LNCaP clone FGC (cell line): ENCODE results near the gene ANKRD39.
A peak's percentile ranks its signal among the peaks of the same experiment; 100 is the strongest.
"Not testable (repeated sequence)": the region's sequence is repeated elsewhere in the genome, so short reads cannot be mapped to it uniquely, and the experiment has no call there.

ENCODE experiments used
- DNase-seq: peaks from one replicate; pipeline ENCODE4 v3.0.0-alpha.2; 2011; ENCODE audit warnings: low read depth
- H3K4me3 ChIP-seq: 2 replicates; pipeline ENCODE4 v1.5.1; 2011; ENCODE audit warnings: mild to moderate bottlenecking, low read depth, low read length, control low read depth
- TF ChIP-seq, protein P1 (sequence below): IDR thresholded peaks from 2 replicates; pipeline ENCODE4 v1.5.1; 2012; ENCODE audit warnings: mild to moderate bottlenecking; ENCODE audit not compliant: control insufficient read depth, insufficient read depth; ENCODE audit errors: extremely low read depth

Gene ANKRD39

DNA sequence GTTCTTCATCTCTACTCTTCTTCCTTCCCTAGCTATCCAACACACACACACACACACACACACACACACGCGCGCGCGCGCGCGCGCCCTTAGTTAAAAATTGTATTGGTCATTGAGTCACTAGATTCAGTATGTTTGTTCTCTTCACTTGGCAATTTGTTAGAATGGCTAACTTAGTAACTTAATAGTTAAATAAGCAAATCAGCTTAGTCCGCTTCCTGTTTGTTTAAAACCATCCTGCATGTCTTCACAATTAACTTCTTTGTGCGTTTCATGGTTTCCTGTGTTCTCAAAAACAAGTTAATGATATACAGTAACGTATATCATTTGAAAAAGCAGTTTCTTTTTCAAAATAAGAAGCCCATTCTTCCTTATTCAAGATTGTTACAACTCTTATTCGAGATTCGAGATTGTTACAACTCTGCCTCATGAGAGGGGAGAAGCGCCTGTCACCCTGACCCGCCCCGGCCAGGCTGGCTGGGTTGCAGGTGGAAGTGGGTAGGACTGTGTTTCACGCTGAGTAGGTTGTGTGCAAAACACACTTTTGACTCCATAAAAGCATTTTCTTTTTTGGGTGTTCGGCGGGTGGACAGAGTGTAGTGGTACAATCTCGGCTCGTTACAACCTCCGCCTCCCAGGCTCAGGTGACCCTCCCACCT, 51.2 kb downstream of the ANKRD39 start:
- TF ChIP-seq, protein P1, sequence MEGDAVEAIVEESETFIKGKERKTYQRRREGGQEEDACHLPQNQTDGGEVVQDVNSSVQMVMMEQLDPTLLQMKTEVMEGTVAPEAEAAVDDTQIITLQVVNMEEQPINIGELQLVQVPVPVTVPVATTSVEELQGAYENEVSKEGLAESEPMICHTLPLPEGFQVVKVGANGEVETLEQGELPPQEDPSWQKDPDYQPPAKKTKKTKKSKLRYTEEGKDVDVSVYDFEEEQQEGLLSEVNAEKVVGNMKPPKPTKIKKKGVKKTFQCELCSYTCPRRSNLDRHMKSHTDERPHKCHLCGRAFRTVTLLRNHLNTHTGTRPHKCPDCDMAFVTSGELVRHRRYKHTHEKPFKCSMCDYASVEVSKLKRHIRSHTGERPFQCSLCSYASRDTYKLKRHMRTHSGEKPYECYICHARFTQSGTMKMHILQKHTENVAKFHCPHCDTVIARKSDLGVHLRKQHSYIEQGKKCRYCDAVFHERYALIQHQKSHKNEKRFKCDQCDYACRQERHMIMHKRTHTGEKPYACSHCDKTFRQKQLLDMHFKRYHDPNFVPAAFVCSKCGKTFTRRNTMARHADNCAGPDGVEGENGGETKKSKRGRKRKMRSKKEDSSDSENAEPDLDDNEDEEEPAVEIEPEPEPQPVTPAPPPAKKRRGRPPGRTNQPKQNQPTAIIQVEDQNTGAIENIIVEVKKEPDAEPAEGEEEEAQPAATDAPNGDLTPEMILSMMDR = no peak
- H3K4me3 ChIP-seq = no peak overlapping the region
- DNase-seq = no peak

DNA sequence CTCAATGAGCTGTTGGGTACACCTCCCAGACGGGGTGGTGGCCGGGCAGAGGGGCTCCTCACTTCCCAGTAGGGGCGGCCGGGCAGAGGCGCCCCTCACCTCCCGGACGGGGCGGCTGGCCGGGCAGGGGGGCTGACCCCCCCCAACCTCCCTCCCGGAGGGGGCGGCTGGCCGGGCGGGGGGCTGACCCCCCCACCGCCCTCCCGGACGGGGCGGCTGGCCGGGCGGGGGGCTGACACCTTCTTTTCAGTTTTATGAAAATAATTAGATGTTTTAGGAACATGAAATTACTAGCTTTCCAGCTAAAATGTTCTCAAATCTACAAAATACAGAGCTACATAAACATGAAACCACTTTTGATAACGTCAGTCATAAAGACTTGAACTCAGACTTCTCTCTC, 51.9 kb downstream of the ANKRD39 start:
- H3K4me3 ChIP-seq, DNase-seq: not testable (repeated sequence)

DNA sequence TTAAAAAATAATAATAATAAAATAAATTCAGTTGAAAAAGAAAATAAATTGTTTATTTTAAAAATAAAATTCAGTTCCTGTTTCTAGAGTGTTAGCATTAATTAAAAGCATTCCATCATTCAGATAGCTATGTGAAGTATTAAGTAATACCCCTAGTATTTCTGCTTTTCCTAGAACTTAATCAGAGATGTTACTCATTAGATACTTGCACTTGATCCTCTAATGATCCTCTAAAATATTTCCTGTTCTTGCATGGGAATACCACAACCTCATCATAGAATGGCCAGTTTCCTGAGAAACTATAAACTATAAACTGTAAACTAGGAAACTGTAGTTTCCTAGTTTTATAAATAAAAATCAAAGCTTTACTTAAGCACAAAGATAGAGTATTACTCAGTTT, 52.8 kb downstream of the ANKRD39 start:
- no peak overlapping the region for H3K4me3 ChIP-seq
- DNase-seq = no peak
- TF ChIP-seq, protein P1 = no peak

DNA sequence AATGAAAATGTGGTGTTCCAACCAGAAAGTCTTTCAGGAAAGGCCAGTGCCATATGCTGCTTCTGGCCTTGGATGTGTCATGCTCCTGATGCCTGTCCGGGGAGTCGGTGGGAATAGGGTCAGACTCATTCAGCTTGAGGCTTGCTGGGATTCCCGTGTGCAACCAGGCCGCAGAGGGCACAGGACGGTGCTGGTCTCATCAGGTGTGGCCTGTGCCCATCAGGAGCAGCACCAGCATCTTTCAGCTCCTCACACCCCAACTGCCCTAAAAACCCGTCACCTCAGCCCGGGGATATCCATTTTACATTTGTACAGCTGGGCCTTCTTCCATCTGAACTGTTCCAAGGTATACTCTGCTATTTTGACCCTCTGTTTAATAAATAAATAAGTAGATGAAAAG, 55.1 kb downstream of the ANKRD39 start:
- TF ChIP-seq, protein P1 = no peak
- no peak overlapping the region for H3K4me3 ChIP-seq
- DNase-seq = no peak

DNA sequence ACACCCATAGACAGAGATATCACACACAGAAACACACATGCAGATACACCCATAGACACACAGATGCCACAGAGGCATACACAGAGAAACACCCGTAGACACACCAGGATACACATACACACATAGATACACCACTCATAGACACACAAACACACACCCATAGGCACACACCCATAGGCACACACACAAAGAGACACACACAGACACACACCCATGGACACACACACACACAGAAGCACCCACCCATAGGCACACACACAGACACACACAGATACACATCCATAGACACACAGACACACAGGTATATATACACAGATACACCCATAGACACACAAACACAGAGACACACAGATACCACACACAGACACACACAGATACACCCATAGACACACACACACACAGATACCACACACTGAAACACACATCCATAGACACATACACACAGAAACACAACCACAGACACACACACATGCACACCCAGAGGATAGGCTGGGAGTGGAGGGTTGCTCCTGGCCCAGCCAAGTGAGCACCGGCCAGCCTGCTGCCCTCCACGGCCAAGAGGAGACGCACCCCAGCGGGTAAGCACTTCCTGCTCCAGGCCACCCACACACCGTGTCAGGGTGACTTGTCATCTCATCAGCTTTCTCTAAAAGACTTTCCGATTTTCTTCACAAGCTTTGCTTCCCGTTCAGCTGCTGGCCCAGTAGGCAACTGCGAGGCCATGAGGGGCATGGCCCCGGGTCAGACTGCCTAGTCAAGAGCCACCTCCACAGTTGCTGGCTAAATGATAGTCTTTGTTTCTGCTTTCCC, 55.8 kb downstream of the ANKRD39 start:
- no peak overlapping the region for H3K4me3 ChIP-seq
- TF ChIP-seq, protein P1 = no peak
- no peak for DNase-seq

DNA sequence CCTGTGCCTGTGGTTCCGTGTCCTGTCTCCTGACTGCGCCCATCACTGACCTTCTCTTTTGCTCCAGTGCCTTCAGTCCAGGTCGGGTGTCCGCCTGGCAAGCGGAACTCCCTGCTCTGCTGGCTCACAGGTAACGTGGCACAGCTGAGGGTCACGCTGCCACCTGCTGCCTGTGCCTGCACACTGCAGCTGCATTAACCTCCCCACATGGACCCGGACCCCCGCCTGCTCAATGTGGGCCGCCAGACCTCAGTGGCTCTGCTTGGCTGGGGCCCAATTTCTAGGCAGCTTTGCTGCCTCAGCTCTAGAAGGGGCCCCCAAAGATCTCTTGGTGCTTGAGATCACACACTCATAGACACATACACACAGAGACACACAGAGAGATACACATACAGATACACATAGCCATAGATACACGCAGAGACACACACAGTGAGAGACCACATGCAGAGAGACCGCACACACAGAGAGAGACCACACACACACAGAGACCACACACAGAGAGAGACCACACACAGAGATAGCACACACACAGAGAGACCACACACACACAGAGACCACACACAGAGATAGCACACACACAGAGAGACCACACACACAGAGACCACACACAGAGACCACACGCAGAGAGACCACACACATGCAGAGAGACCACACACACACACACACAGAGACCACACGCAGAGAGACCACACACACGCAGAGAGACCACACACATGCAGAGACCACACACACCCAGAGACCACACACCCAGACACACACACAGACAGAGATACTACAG, 56.6 kb downstream of the ANKRD39 start:
- H3K4me3 ChIP-seq = no peak overlapping the region
- TF ChIP-seq, protein P1 = peak; percentile 96
- peak; percentile 32 for DNase-seq
